HG03159 (cell line): ENCODE results near the gene FAM241B.

Experiments used
- ATAC-seq: cut with Tn5 transposase; IDR thresholded peaks from one replicate; pipeline ENCODE4 v1.9.1; 2021; ENCODE audit warnings: mild to moderate bottlenecking, moderate library complexity; ENCODE audit not compliant: unreplicated experiment

The FAM241B gene

GRCh38 chr10:69629897-69630650 lies at the start of gene FAM241B:
Gene FAM241B (plus strand): TSS chr10:69630247. CDS start chr10:69631744, 1,497 bp downstream.
- ATAC-seq = no peak

- ATAC-seq = no peak
Measured at GRCh38 chr10:69580435-69580834, 49.6 kb upstream of the FAM241B start.

GRCh38 chr10:69583106-69583505 lies 46.9 kb upstream of the FAM241B start:
- ATAC-seq = no peak

GRCh38 chr10:69584624-69585023 lies 45.4 kb upstream of the FAM241B start:
- ATAC-seq = no peak

- no peak for ATAC-seq
Measured at GRCh38 chr10:69588358-69588757, 41.7 kb upstream of the FAM241B start.

GRCh38 chr10:69600761-69601330 lies 29.2 kb upstream of the FAM241B start:
- no peak for ATAC-seq

- ATAC-seq = no peak
Measured at GRCh38 chr10:69609077-69609476, 21.0 kb upstream of the FAM241B start.

- no peak for ATAC-seq
Measured at GRCh38 chr10:69612760-69613159, 17.3 kb upstream of the FAM241B start.

GRCh38 chr10:69614130-69614529 lies 15.9 kb upstream of the FAM241B start:
- ATAC-seq = no peak

GRCh38 chr10:69616358-69616757 lies 13.7 kb upstream of the FAM241B start:
- ATAC-seq = no peak

- ATAC-seq = no peak
Measured at GRCh38 chr10:69618746-69619145, 11.3 kb upstream of the FAM241B start.

GRCh38 chr10:69619626-69620025 lies 10.4 kb upstream of the FAM241B start:
- no peak for ATAC-seq

GRCh38 chr10:69620625-69621024 lies 9.4 kb upstream of the FAM241B start:
- no peak for ATAC-seq

- ATAC-seq = no peak
Measured at GRCh38 chr10:69624245-69624786, 5.7 kb upstream of the FAM241B start.

GRCh38 chr10:69626826-69627225 lies 3.2 kb upstream of the FAM241B start:
- no peak for ATAC-seq

- ATAC-seq = no peak
Measured at GRCh38 chr10:69628891-69629290, 1.2 kb upstream of the FAM241B start.

- no peak for ATAC-seq
Measured at GRCh38 chr10:69629519-69629896, 539 bp upstream of the FAM241B start.

- no peak for ATAC-seq
Measured at GRCh38 chr10:69630651-69631400, 779 bp downstream of the FAM241B start.

- ATAC-seq = no peak
Measured at GRCh38 chr10:69631566-69631965, 1.5 kb downstream of the FAM241B start.

- ATAC-seq = no peak
Measured at GRCh38 chr10:69632516-69633199, 2.6 kb downstream of the FAM241B start.
